ENCODE data around the gene CCND3.

DNA sequence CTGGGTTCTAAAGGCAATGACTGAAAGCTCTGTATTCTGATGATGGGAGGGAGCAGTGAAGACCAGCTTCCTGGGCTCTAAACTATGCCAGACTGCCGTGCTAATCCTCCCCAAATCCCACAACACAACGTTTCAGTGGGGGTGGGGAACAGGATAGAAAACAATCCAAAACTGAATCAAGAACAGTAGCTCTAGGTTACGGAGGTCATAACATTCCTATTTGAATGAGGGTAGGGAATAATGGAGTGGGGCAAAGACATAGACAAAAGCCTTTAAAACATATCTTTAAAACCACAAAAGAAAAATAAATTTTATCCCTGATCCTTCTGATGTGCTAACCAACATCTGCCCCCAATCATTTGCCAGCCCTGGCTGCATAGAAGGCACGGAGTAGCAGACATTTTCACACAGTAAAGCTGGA lies 54.3 kb downstream of the CCND3 start:
- TF ChIP-seq, protein P1, sequence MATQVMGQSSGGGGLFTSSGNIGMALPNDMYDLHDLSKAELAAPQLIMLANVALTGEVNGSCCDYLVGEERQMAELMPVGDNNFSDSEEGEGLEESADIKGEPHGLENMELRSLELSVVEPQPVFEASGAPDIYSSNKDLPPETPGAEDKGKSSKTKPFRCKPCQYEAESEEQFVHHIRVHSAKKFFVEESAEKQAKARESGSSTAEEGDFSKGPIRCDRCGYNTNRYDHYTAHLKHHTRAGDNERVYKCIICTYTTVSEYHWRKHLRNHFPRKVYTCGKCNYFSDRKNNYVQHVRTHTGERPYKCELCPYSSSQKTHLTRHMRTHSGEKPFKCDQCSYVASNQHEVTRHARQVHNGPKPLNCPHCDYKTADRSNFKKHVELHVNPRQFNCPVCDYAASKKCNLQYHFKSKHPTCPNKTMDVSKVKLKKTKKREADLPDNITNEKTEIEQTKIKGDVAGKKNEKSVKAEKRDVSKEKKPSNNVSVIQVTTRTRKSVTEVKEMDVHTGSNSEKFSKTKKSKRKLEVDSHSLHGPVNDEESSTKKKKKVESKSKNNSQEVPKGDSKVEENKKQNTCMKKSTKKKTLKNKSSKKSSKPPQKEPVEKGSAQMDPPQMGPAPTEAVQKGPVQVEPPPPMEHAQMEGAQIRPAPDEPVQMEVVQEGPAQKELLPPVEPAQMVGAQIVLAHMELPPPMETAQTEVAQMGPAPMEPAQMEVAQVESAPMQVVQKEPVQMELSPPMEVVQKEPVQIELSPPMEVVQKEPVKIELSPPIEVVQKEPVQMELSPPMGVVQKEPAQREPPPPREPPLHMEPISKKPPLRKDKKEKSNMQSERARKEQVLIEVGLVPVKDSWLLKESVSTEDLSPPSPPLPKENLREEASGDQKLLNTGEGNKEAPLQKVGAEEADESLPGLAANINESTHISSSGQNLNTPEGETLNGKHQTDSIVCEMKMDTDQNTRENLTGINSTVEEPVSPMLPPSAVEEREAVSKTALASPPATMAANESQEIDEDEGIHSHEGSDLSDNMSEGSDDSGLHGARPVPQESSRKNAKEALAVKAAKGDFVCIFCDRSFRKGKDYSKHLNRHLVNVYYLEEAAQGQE (IDR thresholded peaks at IDR 0.05), result no peak
- TF ChIP-seq EP300 (IDR thresholded peaks at IDR 0.05), result no peak

All from A549 (cell line).